ENCODE results near the gene USP40.

Gene USP40, protein sequence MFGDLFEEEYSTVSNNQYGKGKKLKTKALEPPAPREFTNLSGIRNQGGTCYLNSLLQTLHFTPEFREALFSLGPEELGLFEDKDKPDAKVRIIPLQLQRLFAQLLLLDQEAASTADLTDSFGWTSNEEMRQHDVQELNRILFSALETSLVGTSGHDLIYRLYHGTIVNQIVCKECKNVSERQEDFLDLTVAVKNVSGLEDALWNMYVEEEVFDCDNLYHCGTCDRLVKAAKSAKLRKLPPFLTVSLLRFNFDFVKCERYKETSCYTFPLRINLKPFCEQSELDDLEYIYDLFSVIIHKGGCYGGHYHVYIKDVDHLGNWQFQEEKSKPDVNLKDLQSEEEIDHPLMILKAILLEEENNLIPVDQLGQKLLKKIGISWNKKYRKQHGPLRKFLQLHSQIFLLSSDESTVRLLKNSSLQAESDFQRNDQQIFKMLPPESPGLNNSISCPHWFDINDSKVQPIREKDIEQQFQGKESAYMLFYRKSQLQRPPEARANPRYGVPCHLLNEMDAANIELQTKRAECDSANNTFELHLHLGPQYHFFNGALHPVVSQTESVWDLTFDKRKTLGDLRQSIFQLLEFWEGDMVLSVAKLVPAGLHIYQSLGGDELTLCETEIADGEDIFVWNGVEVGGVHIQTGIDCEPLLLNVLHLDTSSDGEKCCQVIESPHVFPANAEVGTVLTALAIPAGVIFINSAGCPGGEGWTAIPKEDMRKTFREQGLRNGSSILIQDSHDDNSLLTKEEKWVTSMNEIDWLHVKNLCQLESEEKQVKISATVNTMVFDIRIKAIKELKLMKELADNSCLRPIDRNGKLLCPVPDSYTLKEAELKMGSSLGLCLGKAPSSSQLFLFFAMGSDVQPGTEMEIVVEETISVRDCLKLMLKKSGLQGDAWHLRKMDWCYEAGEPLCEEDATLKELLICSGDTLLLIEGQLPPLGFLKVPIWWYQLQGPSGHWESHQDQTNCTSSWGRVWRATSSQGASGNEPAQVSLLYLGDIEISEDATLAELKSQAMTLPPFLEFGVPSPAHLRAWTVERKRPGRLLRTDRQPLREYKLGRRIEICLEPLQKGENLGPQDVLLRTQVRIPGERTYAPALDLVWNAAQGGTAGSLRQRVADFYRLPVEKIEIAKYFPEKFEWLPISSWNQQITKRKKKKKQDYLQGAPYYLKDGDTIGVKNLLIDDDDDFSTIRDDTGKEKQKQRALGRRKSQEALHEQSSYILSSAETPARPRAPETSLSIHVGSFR

GRCh38 chr2:233566141-233566956, at the start of gene USP40:
Gene USP40 (minus strand): TSS chr2:233566782. CDS start chr2:233565554, 1,228 bp downstream.
- DNase-seq (ENCODE audit: low read depth), result peak; percentile 89
- H3K4me3 ChIP-seq (ENCODE audit: control insufficient read depth, low read depth, low read length), result peak within 1 kb of the TSS; percentile 75
- no peak for TF ChIP-seq CTCF (conservative IDR thresholded peaks at IDR 0.05; ENCODE audit: control insufficient read depth, insufficient read depth, low read depth, low read length)

DNA sequence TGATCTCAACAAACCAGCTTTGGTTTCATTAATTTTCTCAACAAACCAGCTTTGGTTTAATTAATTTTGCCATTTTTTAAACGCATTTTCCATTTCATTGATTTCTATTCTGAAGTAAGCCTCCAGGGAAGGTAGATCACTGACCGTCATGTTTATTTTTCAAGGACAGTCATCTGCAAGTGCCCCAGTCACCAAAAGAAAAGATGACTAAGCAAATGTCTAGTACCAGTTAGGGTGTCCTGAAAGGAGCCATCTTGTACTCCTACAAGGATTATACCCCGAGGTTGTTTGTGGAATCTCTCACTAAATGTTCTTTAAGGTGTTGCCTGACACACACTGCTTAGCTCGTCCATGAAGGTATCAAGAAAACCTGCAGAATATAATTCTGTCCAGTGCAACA, 44.7 kb upstream of the USP40 start:
- no peak for TF ChIP-seq CTCF (conservative IDR thresholded peaks at IDR 0.05; ENCODE audit: control insufficient read depth, insufficient read depth, low read depth, low read length)
- no peak for DNase-seq (ENCODE audit: low read depth)
- no peak overlapping the region for H3K4me3 ChIP-seq (ENCODE audit: control insufficient read depth, low read depth, low read length)

DNA sequence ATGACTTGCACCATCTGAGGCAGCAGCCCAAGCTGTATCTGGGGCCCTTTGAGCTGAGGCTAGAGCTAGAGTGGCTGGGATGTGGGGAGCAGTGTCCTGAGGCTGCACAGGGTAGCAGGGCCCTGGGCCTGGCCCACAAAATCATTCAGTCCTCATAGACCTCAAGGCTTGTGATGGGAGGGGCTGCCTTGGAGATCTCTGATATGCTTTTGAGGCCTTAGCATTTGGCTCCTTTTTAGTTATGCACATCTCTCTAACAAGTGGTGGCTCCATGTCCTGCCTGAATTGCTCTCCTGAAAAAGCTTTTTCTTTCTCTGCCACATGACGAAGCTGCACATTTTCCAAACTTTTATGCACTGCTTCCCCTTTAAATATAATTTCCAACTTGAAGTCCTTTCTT, 39.1 kb upstream of the USP40 start:
- no peak overlapping the region for H3K4me3 ChIP-seq (ENCODE audit: control insufficient read depth, low read depth, low read length)
- no peak for TF ChIP-seq CTCF (conservative IDR thresholded peaks at IDR 0.05; ENCODE audit: control insufficient read depth, insufficient read depth, low read depth, low read length)
- no peak for DNase-seq (ENCODE audit: low read depth)

DNA sequence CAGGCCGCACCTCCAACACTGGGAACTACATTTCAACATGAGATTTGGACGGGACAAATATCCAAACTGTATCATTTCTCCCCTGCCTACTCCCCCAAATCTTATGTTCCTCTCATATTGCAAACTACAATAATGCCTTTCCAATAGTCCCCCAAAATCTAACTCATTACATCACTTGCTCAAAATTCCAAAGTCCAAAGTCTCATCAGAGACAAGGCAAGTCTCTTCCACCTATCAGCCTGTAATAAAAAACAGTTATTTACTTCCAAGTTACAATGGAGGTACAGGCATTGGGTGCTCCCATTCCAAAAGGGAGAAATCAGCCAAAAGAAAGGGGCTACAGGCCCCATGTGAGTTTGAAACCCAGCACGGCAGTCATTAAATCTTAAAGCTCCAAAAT, 38.2 kb upstream of the USP40 start:
- no peak for DNase-seq (ENCODE audit: low read depth)
- TF ChIP-seq CTCF (conservative IDR thresholded peaks at IDR 0.05; ENCODE audit: control insufficient read depth, insufficient read depth, low read depth, low read length), result no peak
- H3K4me3 ChIP-seq (ENCODE audit: control insufficient read depth, low read depth, low read length), result no peak overlapping the region

DNA sequence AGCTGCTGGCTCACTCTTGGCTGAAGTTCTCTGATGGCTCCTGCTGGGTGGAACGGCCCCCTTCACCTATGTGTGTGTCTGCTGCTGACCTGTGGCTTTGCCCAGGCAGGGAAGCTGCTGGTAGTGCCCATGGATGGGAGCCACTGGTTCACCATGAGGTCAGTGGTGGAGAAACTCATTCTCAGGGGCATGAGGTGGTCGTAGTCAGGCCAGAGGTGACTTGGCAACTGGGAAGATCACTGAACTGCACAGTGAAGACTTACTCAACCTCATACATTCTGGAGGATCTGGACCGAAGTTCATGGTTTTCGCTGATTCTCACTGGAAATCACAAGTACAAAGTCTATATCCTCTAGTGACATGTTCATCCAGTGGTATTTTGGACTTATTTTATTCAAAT, 36.9 kb upstream of the USP40 start:
- DNase-seq (ENCODE audit: low read depth), result no peak
- no peak for TF ChIP-seq CTCF (conservative IDR thresholded peaks at IDR 0.05; ENCODE audit: control insufficient read depth, insufficient read depth, low read depth, low read length)
- H3K4me3 ChIP-seq (ENCODE audit: control insufficient read depth, low read depth, low read length), result no peak overlapping the region

GRCh38 chr2:233602076-233602475, 35.5 kb upstream of the USP40 start:
- H3K4me3 ChIP-seq (ENCODE audit: control insufficient read depth, low read depth, low read length), result no peak overlapping the region
- no peak for TF ChIP-seq CTCF (conservative IDR thresholded peaks at IDR 0.05; ENCODE audit: control insufficient read depth, insufficient read depth, low read depth, low read length)
- no peak for DNase-seq (ENCODE audit: low read depth)

Data from fibroblast of mammary gland (primary cell).